ENCODE data around the gene MYBPC1. TPM values are rescaled to one million over a fixed set of nuclear protein-coding genes. Genes with fewer than 3 reads are reported as not detected.

The MYBPC1 gene
- polyA plus RNA-seq, 1 of the 3 experiments (the other 2 are of a cell fraction): not detected

- no peak overlapping the region for H3K4me2 ChIP-seq
- H3K4me3 ChIP-seq (ENCODE audit: low read depth in 2 of 2, low read length in 1 of 2): no peak overlapping the region
- CTCF ChIA-PET: no interaction called here
- DNase-seq: no peak
- POLR2A ChIA-PET: no interaction called here
- H3K4me1 ChIP-seq (ENCODE audit: control insufficient read depth in 1 of 2, insufficient read depth in 2 of 2, low read depth in 1 of 2, low read length in 1 of 2): no peaks in the 10 kb centered on the region
- H3K27ac ChIP-seq (ENCODE audit: low read depth in 2 of 2, low read length in 1 of 2): no peak overlapping the region
- WGBS (ENCODE audit: low lambda C conversion rate): 0% methylated on average over 2 of the region's 2 CpGs
- H3K27me3 ChIP-seq (ENCODE audit: insufficient read depth): peaks cover 5% of the 10 kb centered on the region; the same call in 1 of the 2 replicates
- H3K9ac ChIP-seq: no peak overlapping the region
- H3K79me2 ChIP-seq (ENCODE audit: insufficient read depth): no peaks in the 10 kb centered on the region
- no peaks in the 10 kb centered on the region for H4K20me1 ChIP-seq (ENCODE audit: insufficient read depth)
- no peak for TF ChIP-seq USF2 (IDR thresholded peaks at IDR 0.05; ENCODE audit: borderline replicate concordance, low read depth, low read length)
- TF ChIP-seq FOXJ3 (CRISPR knock-in tag; IDR thresholded peaks at IDR 0.05): no peak
- no peak for TF ChIP-seq NFIC (IDR thresholded peaks at IDR 0.05; ENCODE audit: borderline replicate concordance)
- no peak overlapping the region for H2AFZ ChIP-seq (ENCODE audit: low read depth)
- H3F3A ChIP-seq (replicated peaks; ENCODE audit: insufficient read depth): no peaks in the 10 kb centered on the region
- H3K9me2 ChIP-seq: no peaks in the 10 kb centered on the region
- no peaks in the 10 kb centered on the region for H3K36me3 ChIP-seq (replicated peaks in 1 of 2; ENCODE audit: control insufficient read depth in 1 of 2, insufficient read depth in 2 of 2, low read length in 1 of 2)
- no peaks in the 10 kb centered on the region for H3K9me3 ChIP-seq
Observed at GRCh38 chr12:101648195-101648594, 53.4 kb downstream of the MYBPC1 start.

DNA sequence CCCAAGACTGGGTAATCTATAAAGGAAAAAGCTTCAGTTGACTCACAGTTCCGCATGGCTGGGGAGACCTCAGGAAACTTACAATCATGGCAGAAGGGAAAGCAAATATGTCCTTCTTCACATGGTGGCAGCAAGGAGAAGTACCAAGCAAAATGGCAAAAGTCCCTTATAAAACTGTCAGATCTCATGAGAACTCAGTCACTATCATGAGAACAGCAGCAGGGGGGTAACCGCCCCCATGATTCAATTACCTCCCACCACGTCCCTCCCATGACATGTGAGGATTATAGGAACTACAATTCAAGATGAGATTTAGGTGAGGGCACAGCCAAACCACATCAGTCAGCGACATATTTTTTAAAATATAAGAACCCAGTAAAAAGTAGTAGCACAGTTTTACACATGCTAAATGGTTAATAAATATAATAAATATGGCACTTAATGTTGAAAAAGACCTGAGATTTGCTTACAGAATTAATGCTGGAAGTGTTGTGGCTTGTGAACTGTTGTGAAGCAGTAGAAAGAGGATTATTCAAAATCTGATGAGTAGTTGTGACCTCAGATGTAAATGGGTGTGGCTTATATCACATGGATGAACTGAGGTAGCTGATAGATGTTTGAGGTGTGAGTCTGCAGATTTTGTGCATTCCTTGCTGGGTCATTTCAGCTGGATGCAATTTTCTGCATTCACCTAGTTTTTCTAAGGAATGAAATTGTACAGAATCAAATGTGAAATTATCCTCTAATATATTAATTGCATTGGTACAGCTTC, 55.8 kb downstream of the MYBPC1 start:
- WGBS (ENCODE audit: low lambda C conversion rate): 20% methylated on average over 4 of the region's 4 CpGs
- TF ChIP-seq EZH2phosphoT487 (IDR thresholded peaks at IDR 0.05; ENCODE audit: borderline replicate concordance, low read depth) (no peak), EP300 (IDR thresholded peaks at IDR 0.05; ENCODE audit: borderline replicate concordance in 1 of 2, low read depth in 1 of 2, low read length in 1 of 2) (no peak), NFIC (IDR thresholded peaks at IDR 0.05; ENCODE audit: borderline replicate concordance) (no peak), RFX5 (IDR thresholded peaks at IDR 0.05; ENCODE audit: low read length) (no peak), GATA2 (CRISPR knock-in tag; IDR thresholded peaks at IDR 0.05) (no peak), FOXM1 (IDR thresholded peaks at IDR 0.05; ENCODE audit: low read depth) (no peak), YY1 (IDR thresholded peaks at IDR 0.05; ENCODE audit: low read depth) (no peak), USF2 (IDR thresholded peaks at IDR 0.05; ENCODE audit: borderline replicate concordance, low read depth, low read length) (no peak)
- H3K27me3 ChIP-seq (ENCODE audit: insufficient read depth): peaks cover 12% of the 10 kb centered on the region; the same call in 1 of the 2 replicates
- H3K36me3 ChIP-seq (replicated peaks in 1 of 2; ENCODE audit: control insufficient read depth in 1 of 2, insufficient read depth in 2 of 2, low read length in 1 of 2): no peaks in the 10 kb centered on the region
- no peak for DNase-seq
- H3K79me2 ChIP-seq (ENCODE audit: insufficient read depth): no peaks in the 10 kb centered on the region
- H3F3A ChIP-seq (replicated peaks; ENCODE audit: insufficient read depth): no peaks in the 10 kb centered on the region
- H3K4me1 ChIP-seq (ENCODE audit: control insufficient read depth in 1 of 2, insufficient read depth in 2 of 2, low read depth in 1 of 2, low read length in 1 of 2): no peaks in the 10 kb centered on the region
- H3K27ac ChIP-seq (ENCODE audit: low read depth in 2 of 2, low read length in 1 of 2): no peak overlapping the region
- no peaks in the 10 kb centered on the region for H4K20me1 ChIP-seq (ENCODE audit: insufficient read depth)
- ChIA-PET CTCF (no interaction called here), POLR2A (no interaction called here)
- no peak overlapping the region for H3K4me3 ChIP-seq (ENCODE audit: low read depth in 2 of 2, low read length in 1 of 2)
- H3K9ac ChIP-seq: no peak overlapping the region
- no peaks in the 10 kb centered on the region for H3K9me3 ChIP-seq
- H3K9me2 ChIP-seq: no peaks in the 10 kb centered on the region
- no peak overlapping the region for H2AFZ ChIP-seq (ENCODE audit: low read depth)
- H3K4me2 ChIP-seq: no peak overlapping the region

Data from SK-N-SH (cell line).